Hematopoietic multipotent progenitor cell treated with erythropoietin and hydrocortisone succinate and interleukin-3 and kit ligand, for 4 days (in vitro differentiated cells): ENCODE data around the gene ABCG4.

Experiments used
- DNase-seq: peaks from one replicate; pipeline ENCODE4 v3.0.0-alpha.2; 2015

ABCG4 gene

GRCh38 chr11:119209186-119209585 is 60.3 kb downstream of the ABCG4 start:
- no peak for DNase-seq

- no peak for DNase-seq
Observed at GRCh38 chr11:119210050-119210449, 61.2 kb downstream of the ABCG4 start.
